Esophagus muscularis mucosa (tissue), 3 donors: Measurements from ENCODE around the gene FHIP1B.

Experiments
- POLR2A ChIP-seq: fragments of 450-650 bp; IDR thresholded peaks from one replicate; pipeline ENCODE4 v1.6.1; 2017; ENCODE audit warnings: antibody characterized with exemption, moderate library complexity, mild to moderate bottlenecking, low read depth
- POLR2AphosphoS5 ChIP-seq, 2 donors: sonication (generic); formaldehyde crosslinking; IDR thresholded peaks; one replicate each; pipeline ENCODE4 v1.6.1; 2017; ENCODE audit warnings: antibody characterized with exemption in 2 of 2
- TF ChIP-seq, protein P1 (sequence below), 3 experiments: fragments of 200-600 bp in 2 of 3; fragments of 450-650 bp in 1 of 3; sonication (generic) in 2 of 3; IDR thresholded peaks; one replicate each; pipeline ENCODE4 v1.5.1; 2017 to 2019; ENCODE audit warnings: antibody characterized with exemption in 3 of 3, mild to moderate bottlenecking in 2 of 3, moderate library complexity in 1 of 3

DNA sequence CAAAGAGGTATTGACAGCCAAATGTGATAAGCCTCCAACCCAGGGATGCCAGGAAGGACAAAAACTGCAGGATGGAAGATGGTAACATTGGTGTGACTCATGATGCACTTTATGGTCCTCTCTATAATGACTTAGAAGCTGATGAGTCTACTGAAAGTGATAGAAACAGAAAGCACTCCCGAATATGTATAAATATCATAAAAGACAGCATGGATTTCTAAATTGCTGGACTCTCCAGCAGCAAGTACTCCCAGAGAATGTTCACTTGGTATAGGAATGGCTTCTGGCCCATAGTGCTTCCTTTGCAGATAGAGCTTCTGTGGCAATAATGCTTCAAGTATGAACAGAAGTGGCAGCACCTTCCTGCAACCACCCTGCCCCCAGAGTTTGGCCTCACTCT is 64.2 kb downstream of the FHIP1B start, which contains the start of gene OR52B2:
- TF ChIP-seq, protein P1, sequence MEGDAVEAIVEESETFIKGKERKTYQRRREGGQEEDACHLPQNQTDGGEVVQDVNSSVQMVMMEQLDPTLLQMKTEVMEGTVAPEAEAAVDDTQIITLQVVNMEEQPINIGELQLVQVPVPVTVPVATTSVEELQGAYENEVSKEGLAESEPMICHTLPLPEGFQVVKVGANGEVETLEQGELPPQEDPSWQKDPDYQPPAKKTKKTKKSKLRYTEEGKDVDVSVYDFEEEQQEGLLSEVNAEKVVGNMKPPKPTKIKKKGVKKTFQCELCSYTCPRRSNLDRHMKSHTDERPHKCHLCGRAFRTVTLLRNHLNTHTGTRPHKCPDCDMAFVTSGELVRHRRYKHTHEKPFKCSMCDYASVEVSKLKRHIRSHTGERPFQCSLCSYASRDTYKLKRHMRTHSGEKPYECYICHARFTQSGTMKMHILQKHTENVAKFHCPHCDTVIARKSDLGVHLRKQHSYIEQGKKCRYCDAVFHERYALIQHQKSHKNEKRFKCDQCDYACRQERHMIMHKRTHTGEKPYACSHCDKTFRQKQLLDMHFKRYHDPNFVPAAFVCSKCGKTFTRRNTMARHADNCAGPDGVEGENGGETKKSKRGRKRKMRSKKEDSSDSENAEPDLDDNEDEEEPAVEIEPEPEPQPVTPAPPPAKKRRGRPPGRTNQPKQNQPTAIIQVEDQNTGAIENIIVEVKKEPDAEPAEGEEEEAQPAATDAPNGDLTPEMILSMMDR (IDR thresholded peaks at IDR 0.05) = no peak
- TF ChIP-seq POLR2A (no peak), POLR2AphosphoS5 (IDR thresholded peaks at IDR 0.05) (no peak)
